HG03095 (cell line): ENCODE data around the gene IQGAP2.
A peak's percentile ranks its signal among the peaks of the same experiment; 100 is the strongest.

ENCODE experiments used
- ATAC-seq: cut with Tn5 transposase; IDR thresholded peaks from one replicate; pipeline ENCODE4 v1.9.1; 2021; ENCODE audit warnings: moderate library complexity; ENCODE audit not compliant: unreplicated experiment

The IQGAP2 gene

GRCh38 chr5:76703707-76704106, 300.6 kb downstream of the IQGAP2 start:
- no peak for ATAC-seq

GRCh38 chr5:76704131-76704663, 301.1 kb downstream of the IQGAP2 start:
- no peak for ATAC-seq

GRCh38 chr5:76705574-76705973, 302.5 kb downstream of the IQGAP2 start:
- no peak for ATAC-seq

GRCh38 chr5:76709762-76710161, 306.7 kb downstream of the IQGAP2 start:
- no peak for ATAC-seq

GRCh38 chr5:76710991-76711390, 307.9 kb downstream of the IQGAP2 start:
- ATAC-seq = peak; percentile 64

- ATAC-seq = no peak
These were observed 311.8 kb downstream of the IQGAP2 start for GRCh38 chr5:76714751-76715485.

- ATAC-seq = peak; percentile 6
These were observed 312.3 kb downstream of the IQGAP2 start for GRCh38 chr5:76715486-76715735.

- peak; percentile 58 for ATAC-seq
These were observed 312.8 kb downstream of the IQGAP2 start, which contains the start of gene F2R for GRCh38 chr5:76715736-76716455. TSS of gene F2R (plus strand) at chr5:76716126. CDS start at chr5:76716308, 182 bp downstream.

GRCh38 chr5:76716456-76717157, 313.5 kb downstream of the IQGAP2 start:
- ATAC-seq = no peak

- no peak for ATAC-seq
These were observed 314.4 kb downstream of the IQGAP2 start for GRCh38 chr5:76717222-76718083.

GRCh38 chr5:76718381-76718832, 315.3 kb downstream of the IQGAP2 start:
- no peak for ATAC-seq

- ATAC-seq = no peak
These were observed 315.8 kb downstream of the IQGAP2 start for GRCh38 chr5:76718880-76719279.

GRCh38 chr5:76720988-76721569, 318.0 kb downstream of the IQGAP2 start:
- ATAC-seq = peak; percentile 88

- ATAC-seq = no peak
These were observed 320.2 kb downstream of the IQGAP2 start for GRCh38 chr5:76723266-76723665.

- no peak for ATAC-seq
These were observed 320.8 kb downstream of the IQGAP2 start for GRCh38 chr5:76723906-76724305.

- no peak for ATAC-seq
These were observed 321.8 kb downstream of the IQGAP2 start for GRCh38 chr5:76724871-76725270.

GRCh38 chr5:76728965-76729364, 325.9 kb downstream of the IQGAP2 start:
- ATAC-seq = no peak

- no peak for ATAC-seq
These were observed 326.5 kb downstream of the IQGAP2 start for GRCh38 chr5:76729373-76730290.

GRCh38 chr5:76732405-76733048, 329.4 kb downstream of the IQGAP2 start:
- ATAC-seq = peak; percentile 2
